ENCODE results near the gene SH3BP2. TPM values are rescaled to one million over a fixed set of nuclear protein-coding genes. Genes with fewer than 3 reads are reported as not detected.

SH3BP2 gene
- total and polyA plus RNA-seq, 12 donors, result 10.4 to 47.7 (median 16.4) TPM

GRCh38 chr4:2785613-2786012 lies 7.3 kb upstream of the SH3BP2 start:
- intact Hi-C loops (cut with DNase I), result no loop called here
- ATAC-seq (no peak), DNase-seq (no peak)
- H3K9me3 ChIP-seq, result peaks cover 0 to 18% (median 5%) of the 10 kb centered on the region in 11 donors
- H3K4me3 ChIP-seq, result no peak overlapping the region
- peaks cover 0 to 40% (median 26%) of the 10 kb centered on the region in 9 donors for H3K4me1 ChIP-seq
- H3K36me3 ChIP-seq, result no peaks in the 10 kb centered on the region
- no peaks in the 10 kb centered on the region for H3K27me3 ChIP-seq
- H3K27ac ChIP-seq, result peak overlapping the region in 3 of 10 donors; percentile 35 to 87 (median 39)
- 36 to 51% methylated on average over 4 of the region's 4 CpGs for WGBS, 2 donors
- TF ChIP-seq, protein P1, sequence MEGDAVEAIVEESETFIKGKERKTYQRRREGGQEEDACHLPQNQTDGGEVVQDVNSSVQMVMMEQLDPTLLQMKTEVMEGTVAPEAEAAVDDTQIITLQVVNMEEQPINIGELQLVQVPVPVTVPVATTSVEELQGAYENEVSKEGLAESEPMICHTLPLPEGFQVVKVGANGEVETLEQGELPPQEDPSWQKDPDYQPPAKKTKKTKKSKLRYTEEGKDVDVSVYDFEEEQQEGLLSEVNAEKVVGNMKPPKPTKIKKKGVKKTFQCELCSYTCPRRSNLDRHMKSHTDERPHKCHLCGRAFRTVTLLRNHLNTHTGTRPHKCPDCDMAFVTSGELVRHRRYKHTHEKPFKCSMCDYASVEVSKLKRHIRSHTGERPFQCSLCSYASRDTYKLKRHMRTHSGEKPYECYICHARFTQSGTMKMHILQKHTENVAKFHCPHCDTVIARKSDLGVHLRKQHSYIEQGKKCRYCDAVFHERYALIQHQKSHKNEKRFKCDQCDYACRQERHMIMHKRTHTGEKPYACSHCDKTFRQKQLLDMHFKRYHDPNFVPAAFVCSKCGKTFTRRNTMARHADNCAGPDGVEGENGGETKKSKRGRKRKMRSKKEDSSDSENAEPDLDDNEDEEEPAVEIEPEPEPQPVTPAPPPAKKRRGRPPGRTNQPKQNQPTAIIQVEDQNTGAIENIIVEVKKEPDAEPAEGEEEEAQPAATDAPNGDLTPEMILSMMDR (IDR thresholded peaks at IDR 0.05), result no peak

- intact Hi-C loops (cut with DNase I), result no loop called here
- DNase-seq (no peak), ATAC-seq (no peak)
- Histone ChIP-seq H3K27me3 (no peaks in the 10 kb centered on the region), H3K27ac (peak overlapping the region in 8 of 10 donors; percentile 72 to 88 (median 82)), H3K36me3 (no peaks in the 10 kb centered on the region), H3K9me3 (peaks cover 0 to 18% (median 5%) of the 10 kb centered on the region in 11 donors), H3K4me1 (peaks cover 0 to 44% (median 26%) of the 10 kb centered on the region in 9 donors), H3K4me3 (no peak overlapping the region)
- WGBS, 2 donors, result 83 to 92% methylated on average over 7 of the region's 7 CpGs
- TF ChIP-seq, protein P1 (IDR thresholded peaks at IDR 0.05), result no peak
Observed at GRCh38 chr4:2786152-2786671, 6.7 kb upstream of the SH3BP2 start.

DNA sequence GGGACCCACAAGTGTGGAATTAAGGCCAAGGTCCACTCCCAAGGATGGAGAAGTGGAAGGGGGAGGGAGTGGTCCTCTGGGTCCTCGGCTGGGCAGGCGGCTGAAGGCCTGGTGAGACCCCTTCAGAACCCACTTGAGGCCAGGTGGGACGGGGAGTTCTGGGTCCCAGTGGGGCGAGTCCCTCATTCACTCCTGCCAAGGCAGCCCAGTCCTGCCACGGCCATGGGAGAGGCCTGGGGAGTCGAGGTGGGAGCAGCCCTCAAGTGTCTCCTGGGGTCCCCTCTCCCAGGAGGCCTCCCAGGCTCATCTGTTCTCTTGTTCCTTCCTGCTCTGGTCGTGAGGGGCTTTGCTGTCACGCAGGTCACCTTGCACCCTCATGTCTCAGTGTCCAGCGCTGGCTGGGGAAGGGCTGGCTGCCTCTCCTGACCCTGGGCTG lies 6.1 kb upstream of the SH3BP2 start:
- intact Hi-C loops (cut with DNase I), result no loop called here
- Histone ChIP-seq H3K27ac (peak overlapping the region in 9 of 10 donors; percentile 72 to 88 (median 84)), H3K4me3 (no peak overlapping the region), H3K9me3 (peaks cover 0 to 18% (median 5%) of the 10 kb centered on the region in 11 donors), H3K4me1 (peaks cover 4 to 50% (median 29%) of the 10 kb centered on the region in 9 donors), H3K36me3 (no peaks in the 10 kb centered on the region), H3K27me3 (no peaks in the 10 kb centered on the region)
- DNase-seq (peak in 1 of 2 donors; percentile 13), ATAC-seq (no peak)
- 81 to 89% methylated on average over 9 of the region's 9 CpGs for WGBS, 2 donors
- TF ChIP-seq, protein P1 (IDR thresholded peaks at IDR 0.05), result no peak

DNA sequence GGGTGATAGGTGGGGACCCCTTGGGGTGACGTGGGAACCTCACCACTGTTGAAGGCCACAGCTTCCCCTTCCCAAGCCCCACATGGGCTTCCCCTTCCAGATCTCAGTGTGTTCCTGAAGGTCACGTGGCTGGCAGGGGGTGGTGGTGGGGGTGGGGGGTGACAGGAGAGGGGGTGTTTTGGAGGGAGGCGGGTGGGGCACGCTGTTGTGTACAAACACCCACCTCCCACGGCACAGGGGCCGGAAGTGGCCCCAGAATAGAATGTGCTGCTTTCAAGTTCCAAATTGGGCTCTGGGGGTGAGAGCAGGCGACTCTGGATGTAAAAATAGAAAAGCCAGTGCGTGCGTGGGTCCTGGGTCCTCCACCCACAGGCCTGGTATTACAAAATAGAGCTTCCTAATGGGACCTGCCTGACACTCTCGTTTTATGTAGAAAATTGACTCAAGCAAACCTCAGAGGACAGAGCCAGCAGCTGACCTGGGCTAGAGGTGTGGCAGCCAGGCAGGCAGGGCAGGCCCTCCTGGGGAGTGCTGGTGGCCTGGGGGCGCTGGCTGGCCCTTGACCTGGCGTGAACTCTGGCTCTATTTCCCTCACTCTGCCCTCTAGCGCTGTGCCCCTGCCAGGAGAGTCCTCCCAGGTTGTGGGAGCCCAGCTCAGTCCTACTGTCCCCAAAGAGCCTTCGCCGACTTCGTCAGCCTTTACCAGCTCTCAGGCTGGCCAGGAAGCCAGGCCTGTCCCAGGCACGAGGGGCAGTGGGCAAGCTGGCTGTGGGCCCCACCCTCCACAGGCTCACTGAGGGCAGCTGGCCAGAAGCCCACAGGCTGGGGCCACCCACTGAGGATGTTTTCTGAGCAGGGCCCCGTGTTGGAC lies 5.4 kb upstream of the SH3BP2 start:
- TF ChIP-seq, protein P1 (IDR thresholded peaks at IDR 0.05), result peak in 2 of 9 donors; percentile 19
- peaks cover 0 to 17% (median 5%) of the 10 kb centered on the region in 11 donors for H3K9me3 ChIP-seq
- no peaks in the 10 kb centered on the region for H3K27me3 ChIP-seq
- intact Hi-C loops (cut with DNase I), result no loop called here
- DNase-seq, result peak in 1 of 2 donors; percentile 54
- WGBS, 2 donors, result 36 to 43% methylated on average over 18 of the region's 18 CpGs
- peaks cover 8 to 56% (median 35%) of the 10 kb centered on the region in 9 donors for H3K4me1 ChIP-seq
- ATAC-seq, result peak; percentile 40 to 71 (median 64)
- no peaks in the 10 kb centered on the region for H3K36me3 ChIP-seq
- H3K27ac ChIP-seq, result peak overlapping the region; percentile 19 to 88 (median 82)
- no peak overlapping the region for H3K4me3 ChIP-seq

All from heart right ventricle (tissue), 16 donors.